Keratinocyte (primary cell): ENCODE data around the gene URAD. TPM values are rescaled to one million over a fixed set of nuclear protein-coding genes. Genes with fewer than 3 reads are reported as not detected.

Experiments
- DNase-seq: peaks from one replicate; pipeline ENCODE4 v3.0.0-alpha.2; 2011; ENCODE audit warnings: low read depth, missing footprints, low spot score
- FAIRE-seq: peaks from 2 replicates; lab custom pipeline; 2011; peaks lifted over from hg19 to GRCh38; lab: Jason Lieb, UNC
- H2AFZ ChIP-seq: 2 replicates; pipeline ENCODE4 v1.6.0; 2012; ENCODE audit warnings: low read length, control low read depth, inconsistent platforms; ENCODE audit not compliant: control insufficient read depth
- H3K27ac ChIP-seq: 2 replicates; pipeline ENCODE4 v1.5.1; 2011; ENCODE audit warnings: low read length; ENCODE audit not compliant: control insufficient read depth, insufficient read depth
- H3K27me3 ChIP-seq: 3 replicates; pipeline ENCODE4 v1.6.0; 2011; ENCODE audit warnings: low read length; ENCODE audit not compliant: control insufficient read depth, insufficient read depth; ENCODE audit errors: extremely low read depth
- H3K36me3 ChIP-seq, 2 experiments: 2 replicates in 1 of 2; 3 replicates in 1 of 2; pipeline ENCODE4 v1.5.1; 2011; ENCODE audit warnings: low read length in 2 of 2, mild to moderate bottlenecking in 1 of 2; ENCODE audit not compliant: control insufficient read depth in 2 of 2, insufficient read depth in 2 of 2; ENCODE audit errors: extremely low read depth in 1 of 2
- H3K4me1 ChIP-seq: 3 replicates; pipeline ENCODE4 v1.5.1; 2011; ENCODE audit warnings: low read length; ENCODE audit not compliant: control insufficient read depth, insufficient read depth; ENCODE audit errors: extremely low read depth
- H3K4me2 ChIP-seq: 3 replicates; pipeline ENCODE4 v1.6.0; 2011; ENCODE audit warnings: low read depth, low read length; ENCODE audit not compliant: control insufficient read depth, insufficient read depth; ENCODE audit errors: extremely low read depth
- H3K4me3 ChIP-seq, 3 experiments: fragments of 200-600 bp in 1 of 3; sonication (generic) in 1 of 3; 2 replicates in 2 of 3; 3 replicates in 1 of 3; pipeline ENCODE4 v1.5.1; 2011 to 2016; ENCODE audit warnings: low read length in 3 of 3, mild to moderate bottlenecking in 3 of 3, control low read depth in 2 of 3, inconsistent platforms in 1 of 3, low read depth in 1 of 3, mixed read lengths in 1 of 3, mixed run types in 1 of 3, moderate library complexity in 1 of 3; ENCODE audit not compliant: control insufficient read depth in 2 of 3, insufficient read depth in 2 of 3; ENCODE audit errors: extremely low read depth in 1 of 3
- H3K79me2 ChIP-seq: 2 replicates; pipeline ENCODE4 v1.6.0; 2012; ENCODE audit warnings: low read length; ENCODE audit not compliant: control insufficient read depth, insufficient read depth
- H3K9ac ChIP-seq: 3 replicates; pipeline ENCODE4 v1.6.0; 2011; ENCODE audit warnings: low read length; ENCODE audit not compliant: control insufficient read depth, insufficient read depth; ENCODE audit errors: extremely low read depth
- H3K9me1 ChIP-seq: 3 replicates; pipeline ENCODE4 v1.6.0; 2011; ENCODE audit warnings: low read length; ENCODE audit not compliant: control insufficient read depth, insufficient read depth; ENCODE audit errors: extremely low read depth
- H3K9me3 ChIP-seq: 2 replicates; pipeline ENCODE4 v1.5.1; 2012; ENCODE audit warnings: low read depth, low read length; ENCODE audit not compliant: control insufficient read depth
- H4K20me1 ChIP-seq: 3 replicates; pipeline ENCODE4 v1.6.0; 2011; ENCODE audit warnings: low read length; ENCODE audit not compliant: control insufficient read depth, insufficient read depth; ENCODE audit errors: extremely low read depth
- CTCF ChIP-seq, 3 experiments: IDR thresholded peaks in 1 of 3; conservative IDR thresholded peaks in 1 of 3; optimal IDR thresholded peaks in 1 of 3; 2 replicates in 2 of 3; 3 replicates in 1 of 3; pipeline versions ENCODE3 to v1.5.1; 2011; ENCODE audit warnings: low read length in 3 of 3, mild to moderate bottlenecking in 3 of 3, moderate library complexity in 2 of 3, control low read depth in 1 of 3, inconsistent platforms in 1 of 3; ENCODE audit not compliant: insufficient read depth in 2 of 3; ENCODE audit errors: extremely low read depth in 1 of 3
- EZH2 ChIP-seq: IDR thresholded peaks from one replicate; pipeline ENCODE4 v1.6.1; 2012; ENCODE audit warnings: inconsistent platforms, mild to moderate bottlenecking, low read length, moderate library complexity
- dilution Hi-C: fragments of 300-500 bp; cut with MboI; formaldehyde crosslinking; loops from one replicate; pipeline ENCODE4 v1.7.0; 2020; ENCODE audit warnings: low sequenced_read_pairs; ENCODE audit not compliant: extremely low pct_ligation_motif_present
- polyA minus RNA-seq, 3 experiments: library from RNA; depleted of rRNA, polyadenylated mRNA; stranded (reverse); fragments of >200 nt; gene quantifications; 1 replicate in 1 of 3; 2 replicates in 1 of 3; 3 replicates in 1 of 3; pipeline ENCODE4 v1.2.3, GENCODE V29; 2011
- polyA plus RNA-seq, 5 experiments: library from polyadenylated mRNA; depleted of rRNA in 3 of 5; stranded (reverse) in 3 of 5; stranded (forward) in 1 of 5; unstranded in 1 of 5; fragments of >200 nt; gene quantifications; 1 replicate in 1 of 5; 2 replicates in 3 of 5; 3 replicates in 1 of 5; pipeline versions ENCODE4 v1.2.1 to v1.2.3, GENCODE V29; 2011 to 2012; ENCODE audit warnings: missing spikeins in 2 of 5, low read depth in 1 of 5, low replicate concordance in 1 of 5

URAD gene, protein sequence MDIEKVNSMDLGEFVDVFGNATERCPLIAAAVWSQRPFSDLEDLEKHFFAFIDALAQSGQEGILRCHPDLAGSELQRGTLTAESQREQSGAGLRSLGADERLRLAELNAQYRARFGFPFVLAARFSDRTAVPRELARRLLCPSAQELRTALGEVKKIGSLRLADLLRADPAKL
- not detected in 3 replicates for polyA plus RNA-seq
- not detected for polyA plus RNA-seq (2011; ENCODE audit: low read depth)
- polyA plus RNA-seq (2011; cell fraction: cytosol; rRNA removed) = not detected in 2 replicates
- polyA plus RNA-seq (2011; cell fraction: nucleus; rRNA removed) = not detected in 2 replicates
- polyA plus RNA-seq (2012; ENCODE audit: low replicate concordance) = not detected in 2 replicates
- not detected in 3 replicates for polyA minus RNA-seq
- not detected for polyA minus RNA-seq (2011; cell fraction: cytosol; rRNA and poly(A)+ RNA removed)
- not detected in 2 replicates for polyA minus RNA-seq (2011; cell fraction: nucleus; rRNA and poly(A)+ RNA removed)

GRCh38 chr13:27988520-27988919, at the start of gene URAD:
URAD (minus strand) TSS chr13:27988693; CDS start chr13:27988637, 56 bp downstream.
- dilution Hi-C loops = no loop called here
- no peak within 1 kb of the TSS for H3K27ac ChIP-seq
- FAIRE-seq = no peak

GRCh38 chr13:28037399-28037798, 48.9 kb upstream of the URAD start:
- no peak overlapping the region for H3K4me3 ChIP-seq
- H3K9me3 ChIP-seq = no peaks in the 10 kb centered on the region
- no peaks in the 10 kb centered on the region for H3K4me1 ChIP-seq
- H3K79me2 ChIP-seq = no peaks in the 10 kb centered on the region
- no peaks in the 10 kb centered on the region for H3K36me3 ChIP-seq
- FAIRE-seq = no peak
- no peak for DNase-seq
- no peaks in the 10 kb centered on the region for H4K20me1 ChIP-seq
- no peak overlapping the region for H3K4me2 ChIP-seq
- peaks cover 3% of the 10 kb centered on the region for H3K27me3 ChIP-seq
- H3K27ac ChIP-seq = no peak overlapping the region
- no peak for TF ChIP-seq CTCF (optimal IDR thresholded peaks at IDR 0.05 in 1 of 3, IDR thresholded peaks at IDR 0.05 in 1 of 3, conservative IDR thresholded peaks at IDR 0.05 in 1 of 3; ENCODE audit: extremely low read depth in 1 of 3, insufficient read depth in 2 of 3, low read length in 3 of 3)
- TF ChIP-seq EZH2 = no peak
- no peaks in the 10 kb centered on the region for H3K9me1 ChIP-seq
- no peak overlapping the region for H3K9ac ChIP-seq
- no peak overlapping the region for H2AFZ ChIP-seq
- dilution Hi-C loops = no loop called here

More at GRCh38 chr13:27988520-27988919, at the start of gene URAD:
- Histone ChIP-seq H3K4me2 (no peak within 1 kb of the TSS), H3K4me3 (no peak within 1 kb of the TSS), H3K79me2 (no peaks in the 10 kb centered on the region), H4K20me1 (no peaks in the 10 kb centered on the region), H3K27me3 (peaks cover 9% of the 10 kb centered on the region), H3K9me1 (no peaks in the 10 kb centered on the region), H3K36me3 (no peaks in the 10 kb centered on the region), H3K4me1 (peaks cover 8% of the 10 kb centered on the region), H2AFZ (no peak within 1 kb of the TSS), H3K9me3 (no peaks in the 10 kb centered on the region), H3K9ac (no peak within 1 kb of the TSS)
- DNase-seq = no peak
- TF ChIP-seq EZH2 = no peak
- no peak for TF ChIP-seq CTCF (optimal IDR thresholded peaks at IDR 0.05 in 1 of 3, IDR thresholded peaks at IDR 0.05 in 1 of 3, conservative IDR thresholded peaks at IDR 0.05 in 1 of 3; ENCODE audit: extremely low read depth in 1 of 3, insufficient read depth in 2 of 3, low read length in 3 of 3)
